ENCODE results near the gene POU6F2. TPM values are rescaled to one million over a fixed set of nuclear protein-coding genes. Genes with fewer than 3 reads are reported as not detected.

POU6F2 gene
- total RNA-seq, 4 donors from 2014 or later, result not detected

DNA sequence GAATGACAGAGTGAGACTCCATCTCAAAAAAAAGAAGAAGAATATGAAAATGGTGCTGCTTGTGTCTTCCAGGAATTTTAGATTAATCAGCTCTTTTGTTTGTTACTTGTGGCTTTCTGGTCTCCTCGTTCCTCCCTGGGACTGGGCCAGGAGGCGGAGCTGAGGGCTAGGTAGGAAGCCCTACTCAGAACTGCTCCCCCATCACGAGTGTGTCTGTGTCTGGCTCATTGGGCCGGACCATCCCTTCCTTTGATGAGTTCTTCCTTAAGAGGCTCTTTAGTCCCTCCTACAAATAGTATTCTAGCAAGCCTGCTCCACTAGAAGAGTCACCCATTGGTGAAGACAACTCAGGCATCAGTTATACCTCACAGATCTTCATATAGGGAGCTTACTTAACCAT is 531.7 kb downstream of the POU6F2 start:
- TF ChIP-seq, protein P1, sequence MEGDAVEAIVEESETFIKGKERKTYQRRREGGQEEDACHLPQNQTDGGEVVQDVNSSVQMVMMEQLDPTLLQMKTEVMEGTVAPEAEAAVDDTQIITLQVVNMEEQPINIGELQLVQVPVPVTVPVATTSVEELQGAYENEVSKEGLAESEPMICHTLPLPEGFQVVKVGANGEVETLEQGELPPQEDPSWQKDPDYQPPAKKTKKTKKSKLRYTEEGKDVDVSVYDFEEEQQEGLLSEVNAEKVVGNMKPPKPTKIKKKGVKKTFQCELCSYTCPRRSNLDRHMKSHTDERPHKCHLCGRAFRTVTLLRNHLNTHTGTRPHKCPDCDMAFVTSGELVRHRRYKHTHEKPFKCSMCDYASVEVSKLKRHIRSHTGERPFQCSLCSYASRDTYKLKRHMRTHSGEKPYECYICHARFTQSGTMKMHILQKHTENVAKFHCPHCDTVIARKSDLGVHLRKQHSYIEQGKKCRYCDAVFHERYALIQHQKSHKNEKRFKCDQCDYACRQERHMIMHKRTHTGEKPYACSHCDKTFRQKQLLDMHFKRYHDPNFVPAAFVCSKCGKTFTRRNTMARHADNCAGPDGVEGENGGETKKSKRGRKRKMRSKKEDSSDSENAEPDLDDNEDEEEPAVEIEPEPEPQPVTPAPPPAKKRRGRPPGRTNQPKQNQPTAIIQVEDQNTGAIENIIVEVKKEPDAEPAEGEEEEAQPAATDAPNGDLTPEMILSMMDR (IDR thresholded peaks at IDR 0.05 in 4 of 5, conservative IDR thresholded peaks at IDR 0.05 in 1 of 5), result no peak
- no peak for TF ChIP-seq POLR2A (IDR thresholded peaks at IDR 0.05)
- H3K9me3 ChIP-seq, result no peaks in the 10 kb centered on the region
- no peaks in the 10 kb centered on the region for H3K36me3 ChIP-seq
- ATAC-seq (no peak), DNase-seq (no peak)
- no peak overlapping the region for H3K27ac ChIP-seq
- intact Hi-C loops (cut with DNase I; ENCODE audit: low total_unique reads), result no loop called here
- no peaks in the 10 kb centered on the region for H3K4me1 ChIP-seq
- H3K4me3 ChIP-seq, result no peak overlapping the region
- in situ Hi-C loops (cut with MboI; ENCODE audit: low sequenced_read_pairs in 4 of 4), result loop anchor here in 3 of 4 donors (25.0 kb wide), 2 partner anchors 722 to 1097 kb away; no protein-coding TSS in a partner anchor
- H3K27me3 ChIP-seq, result no peaks in the 10 kb centered on the region

DNA sequence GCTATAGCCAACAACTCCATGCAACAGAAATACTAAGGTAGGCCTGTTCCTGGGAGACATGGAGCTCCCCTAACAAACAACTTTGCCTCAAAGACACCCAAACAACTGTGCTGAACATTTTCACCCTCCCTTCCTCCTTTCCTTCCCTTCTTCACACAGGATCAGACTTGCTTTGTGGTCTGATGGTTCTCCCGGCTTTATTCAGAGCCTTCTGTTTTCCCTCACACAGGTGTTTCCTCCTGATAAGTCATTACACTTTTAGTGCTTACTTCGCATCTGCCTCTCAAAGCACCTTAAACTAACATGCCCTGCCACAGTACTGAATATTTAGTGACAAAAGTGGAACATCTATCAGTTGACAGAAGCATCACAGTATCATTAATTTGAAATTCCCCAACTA is 532.2 kb downstream of the POU6F2 start:
- Histone ChIP-seq H3K4me1 (no peaks in the 10 kb centered on the region), H3K27ac (no peak overlapping the region), H3K4me3 (no peak overlapping the region), H3K36me3 (no peaks in the 10 kb centered on the region), H3K27me3 (no peaks in the 10 kb centered on the region), H3K9me3 (no peaks in the 10 kb centered on the region)
- TF ChIP-seq POLR2A (IDR thresholded peaks at IDR 0.05), result no peak
- TF ChIP-seq, protein P1 (IDR thresholded peaks at IDR 0.05 in 4 of 5, conservative IDR thresholded peaks at IDR 0.05 in 1 of 5), result no peak
- intact Hi-C loops (cut with DNase I; ENCODE audit: low total_unique reads) (no loop called here), in situ Hi-C loops (cut with MboI; ENCODE audit: low sequenced_read_pairs in 4 of 4) (loop anchor here in 3 of 4 donors (10.0 to 25.0 kb wide), 3 partner anchors 715 to 1098 kb away; no protein-coding TSS in a partner anchor)
- no peak for ATAC-seq
- DNase-seq, result no peak

DNA sequence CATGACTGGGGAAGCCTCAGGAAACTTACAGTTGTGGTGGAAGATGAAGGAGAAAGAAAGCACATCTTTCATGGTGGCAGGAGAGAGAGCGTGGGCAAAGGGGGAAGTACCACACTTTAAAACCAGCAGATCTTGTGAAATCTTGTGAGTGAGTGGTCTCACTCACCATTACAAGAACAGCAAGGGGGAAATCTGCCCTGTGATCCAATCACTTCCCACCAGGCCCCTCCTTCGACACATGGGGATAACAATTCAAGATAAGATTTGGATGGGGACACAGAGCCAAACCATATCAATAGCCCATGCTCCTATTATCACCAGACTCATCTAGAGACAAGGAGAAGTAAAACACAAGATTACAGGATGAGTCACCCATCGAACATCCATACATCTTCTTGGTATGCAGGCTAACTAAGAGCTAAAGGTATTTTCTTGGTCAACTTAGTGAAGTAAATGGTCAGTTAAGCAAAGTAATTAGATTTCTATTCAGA is 533.2 kb downstream of the POU6F2 start:
- H3K27me3 ChIP-seq, result no peaks in the 10 kb centered on the region
- no peak for DNase-seq
- in situ Hi-C loops (cut with MboI; ENCODE audit: low sequenced_read_pairs in 4 of 4), result loop anchor here in 3 of 4 donors (10.0 to 25.0 kb wide), 3 partner anchors 716 to 1099 kb away; no protein-coding TSS in a partner anchor
- H3K9me3 ChIP-seq, result no peaks in the 10 kb centered on the region
- no peak overlapping the region for H3K4me3 ChIP-seq
- no peak overlapping the region for H3K27ac ChIP-seq
- H3K4me1 ChIP-seq, result no peaks in the 10 kb centered on the region
- no peak for ATAC-seq
- H3K36me3 ChIP-seq, result no peaks in the 10 kb centered on the region
- TF ChIP-seq POLR2A (IDR thresholded peaks at IDR 0.05), result no peak
- TF ChIP-seq, protein P1 (IDR thresholded peaks at IDR 0.05 in 4 of 5, conservative IDR thresholded peaks at IDR 0.05 in 1 of 5), result no peak
- intact Hi-C loops (cut with DNase I; ENCODE audit: low total_unique reads), result no loop called here

DNA sequence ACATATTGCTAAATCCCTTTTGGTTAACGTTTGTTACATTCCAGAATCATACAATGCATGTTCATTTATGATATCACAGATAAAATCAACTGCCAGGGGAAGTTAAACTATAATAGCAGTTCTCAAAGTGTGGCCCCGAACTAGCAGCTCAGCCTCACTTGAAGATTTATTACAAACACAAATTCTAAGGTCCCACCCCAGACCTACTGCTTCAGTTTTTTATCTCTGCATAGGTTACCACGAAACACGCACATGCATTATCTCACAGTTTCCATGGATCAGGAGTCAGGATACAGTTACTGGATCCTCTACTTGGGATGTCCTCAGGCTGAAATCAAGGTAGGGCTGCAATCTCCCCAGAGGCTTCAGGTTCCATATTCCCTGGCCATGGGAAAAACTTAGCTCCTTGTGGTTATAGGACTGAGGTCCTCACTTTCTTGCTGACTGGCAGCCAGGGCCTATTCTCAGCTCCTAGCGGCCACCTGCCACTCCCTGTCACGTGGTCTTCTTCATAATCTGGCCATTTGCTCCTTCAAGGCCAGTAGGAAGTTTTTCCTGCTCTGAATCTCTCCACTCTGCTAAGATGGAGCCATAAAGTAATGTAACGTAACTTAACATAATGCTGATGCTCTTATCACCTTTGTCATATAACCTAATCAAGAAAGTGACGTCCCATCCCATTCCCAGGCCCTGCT is 538.0 kb downstream of the POU6F2 start:
- Histone ChIP-seq H3K27me3 (peaks cover 0 to 3% (median 0%) of the 10 kb centered on the region in 3 donors), H3K4me3 (no peak overlapping the region), H3K36me3 (no peaks in the 10 kb centered on the region), H3K27ac (no peak overlapping the region), H3K4me1 (no peaks in the 10 kb centered on the region), H3K9me3 (no peaks in the 10 kb centered on the region)
- DNase-seq (no peak), ATAC-seq (no peak)
- in situ Hi-C loops (cut with MboI; ENCODE audit: low sequenced_read_pairs in 4 of 4) (loop anchor here in 3 of 4 donors (5.0 to 25.0 kb wide), 4 partner anchors 721 to 1103 kb away; no protein-coding TSS in a partner anchor), intact Hi-C loops (cut with DNase I; ENCODE audit: low total_unique reads) (no loop called here)
- TF ChIP-seq POLR2A (IDR thresholded peaks at IDR 0.05), result no peak
- TF ChIP-seq, protein P1 (IDR thresholded peaks at IDR 0.05 in 4 of 5, conservative IDR thresholded peaks at IDR 0.05 in 1 of 5), result no peak
